ENCODE measurements around the gene CDK11B.

Gene CDK11B

DNA sequence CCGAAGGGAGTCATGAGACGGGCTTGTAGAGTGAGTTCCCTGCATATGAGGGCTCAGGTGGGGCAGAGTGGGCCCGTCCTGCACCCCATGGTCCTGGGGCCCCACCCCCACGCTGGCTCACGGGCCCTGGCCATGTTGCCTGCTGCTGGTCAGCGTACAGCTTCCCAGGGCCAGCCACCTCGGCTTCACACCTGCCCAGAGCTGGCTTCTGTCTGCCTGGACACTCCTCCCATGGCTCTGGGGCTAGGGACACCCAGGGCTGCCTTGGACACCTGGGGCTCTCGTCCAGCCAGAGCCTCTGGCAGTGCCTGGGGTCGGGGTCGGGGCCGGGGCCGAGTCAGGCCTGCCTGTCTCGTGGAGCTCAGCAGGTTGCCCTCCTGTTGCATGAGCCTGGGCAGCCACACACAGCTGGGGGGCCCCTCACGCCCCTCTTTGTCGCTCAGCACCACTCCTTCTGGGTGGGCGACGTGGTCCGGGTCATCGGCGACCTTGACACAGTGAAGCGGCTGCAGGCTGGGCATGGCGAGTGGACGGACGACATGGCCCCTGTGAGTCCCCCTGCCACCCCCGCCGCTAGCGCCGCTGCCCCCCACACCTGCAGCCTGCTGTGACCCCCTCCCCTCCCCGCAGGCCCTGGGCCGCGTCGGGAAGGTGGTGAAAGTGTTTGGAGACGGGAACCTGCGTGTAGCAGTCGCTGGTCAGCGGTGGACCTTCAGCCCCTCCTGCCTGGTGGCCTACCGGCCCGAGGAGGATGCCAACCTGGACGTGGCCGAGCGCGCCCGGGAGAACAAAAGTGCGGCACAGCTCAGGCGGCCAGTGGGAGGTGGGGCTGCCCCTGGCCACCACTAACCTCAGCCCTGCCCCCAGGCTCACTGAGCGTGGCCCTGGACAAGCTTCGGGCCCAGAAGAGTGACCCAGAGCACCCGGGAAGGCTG is 32.3 kb downstream of the CDK11B start:
- DNase-seq, result no peak

DNA sequence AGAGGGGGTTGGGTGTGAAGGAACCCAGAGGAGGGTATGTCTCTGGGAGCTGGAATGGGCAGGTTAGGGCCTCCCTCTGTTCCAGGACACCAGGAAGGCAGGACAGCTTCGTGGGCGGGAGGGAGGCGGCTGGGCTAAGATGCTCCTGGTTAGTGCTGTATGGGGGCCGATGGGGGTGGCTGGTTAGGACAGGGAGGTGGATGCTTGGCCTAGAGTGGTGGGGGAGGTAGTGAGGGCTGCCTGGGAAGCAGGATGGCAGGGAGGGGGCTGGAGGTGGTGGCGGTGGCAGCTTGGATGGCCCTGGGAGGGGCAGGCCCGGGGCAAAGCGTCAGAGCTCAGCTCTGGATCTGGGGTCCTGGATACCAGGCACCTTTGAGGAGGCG is 33.0 kb downstream of the CDK11B start:
- DNase-seq, result no peak

DNA sequence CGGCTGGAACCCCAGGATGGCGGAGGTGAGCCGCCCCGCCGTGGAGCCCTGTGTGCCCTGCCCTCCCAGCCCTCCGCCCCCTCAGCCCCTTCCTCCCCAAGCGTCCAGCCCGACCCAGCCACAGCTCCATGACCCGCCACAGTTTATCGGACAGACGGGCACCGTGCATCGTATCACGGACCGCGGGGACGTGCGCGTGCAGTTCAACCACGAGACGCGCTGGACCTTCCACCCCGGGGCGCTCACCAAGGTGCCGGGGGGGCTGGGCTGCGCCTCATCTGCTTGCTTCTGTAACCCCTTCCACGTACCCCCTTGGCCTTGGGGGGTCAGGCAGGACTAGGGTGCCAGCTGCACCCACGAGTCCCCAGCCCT is 33.4 kb downstream of the CDK11B start:
- no peak for DNase-seq

DNA sequence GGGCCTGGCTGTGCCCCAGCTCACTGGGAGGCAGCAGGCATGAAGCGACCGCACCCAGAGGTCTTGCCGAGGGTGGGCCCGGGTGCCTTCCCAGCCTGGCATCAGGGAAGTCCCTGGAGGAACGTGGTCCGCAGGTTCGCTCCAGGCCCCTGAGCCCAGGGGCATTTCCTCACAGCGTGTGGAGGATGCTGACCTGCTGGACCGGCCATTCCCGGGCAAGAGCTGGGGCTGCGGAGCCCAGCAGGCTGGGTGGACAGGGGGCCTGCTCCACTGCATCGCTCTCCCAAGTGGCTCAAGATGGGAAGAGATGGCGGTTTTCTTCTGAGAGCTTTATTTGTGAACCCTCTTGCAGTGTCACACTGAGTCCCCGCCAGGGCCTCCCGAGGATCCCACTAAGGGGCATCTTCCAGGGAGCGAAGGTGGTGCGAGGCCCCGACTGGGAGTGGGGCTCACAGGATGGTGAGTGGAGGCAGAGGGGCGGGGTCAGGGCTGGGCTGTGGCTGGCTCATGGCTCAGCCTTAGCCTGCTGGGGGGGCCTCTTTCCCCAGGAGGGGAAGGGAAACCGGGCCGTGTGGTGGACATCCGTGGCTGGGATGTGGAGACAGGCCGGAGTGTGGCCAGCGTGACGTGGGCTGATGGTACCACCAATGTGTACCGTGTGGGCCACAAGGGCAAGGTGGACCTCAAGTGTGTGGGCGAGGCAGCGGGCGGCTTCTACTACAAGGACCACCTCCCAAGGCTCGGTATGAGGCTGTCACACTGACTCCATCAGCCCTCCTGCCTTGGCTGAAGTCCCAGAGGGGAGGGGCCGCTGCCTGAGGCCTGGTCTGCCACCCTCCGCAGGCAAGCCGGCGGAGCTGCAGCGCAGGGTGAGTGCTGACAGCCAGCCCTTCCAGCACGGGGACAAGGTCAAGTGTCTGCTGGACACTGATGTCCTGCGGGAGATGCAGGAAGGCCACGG is 34.1 kb downstream of the CDK11B start:
- DNase-seq, result peak; percentile 51

DNA sequence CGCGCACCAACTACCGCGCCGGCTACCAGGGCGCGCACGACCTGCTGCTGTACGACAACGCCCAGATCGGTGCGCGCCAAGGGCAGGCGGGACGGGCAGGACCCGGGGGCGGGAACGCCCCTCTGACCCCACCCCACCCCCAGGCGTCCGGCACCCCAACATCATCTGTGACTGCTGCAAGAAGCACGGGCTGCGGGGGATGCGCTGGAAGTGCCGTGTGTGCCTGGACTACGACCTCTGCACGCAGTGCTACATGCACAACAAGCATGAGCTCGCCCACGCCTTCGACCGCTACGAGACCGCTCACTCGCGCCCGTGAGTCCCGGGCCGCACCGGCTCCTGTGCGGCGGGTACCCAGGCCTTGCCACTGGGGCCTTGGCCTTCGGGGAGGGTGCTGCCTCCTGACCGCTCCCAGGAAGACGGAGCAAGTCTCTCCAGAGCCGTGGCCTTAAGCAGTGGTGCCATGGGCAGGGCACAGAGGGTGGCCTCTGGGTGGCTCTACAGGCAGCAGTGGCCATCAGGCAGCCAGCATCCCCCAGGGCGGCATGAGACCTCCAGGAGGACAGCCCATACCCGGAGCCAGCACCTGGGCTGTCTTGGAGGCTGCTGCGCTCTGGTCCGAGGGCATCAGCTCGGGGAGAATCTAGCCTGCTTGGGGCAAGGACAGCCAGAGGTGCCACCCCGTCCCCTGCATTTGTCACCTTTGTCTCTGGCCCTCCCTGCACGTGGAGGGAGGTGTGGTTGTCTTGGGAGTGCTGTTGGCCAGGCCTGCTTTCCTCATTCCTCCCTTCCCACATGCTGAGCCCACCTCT is 35.0 kb downstream of the CDK11B start:
- DNase-seq, result no peak

DNA sequence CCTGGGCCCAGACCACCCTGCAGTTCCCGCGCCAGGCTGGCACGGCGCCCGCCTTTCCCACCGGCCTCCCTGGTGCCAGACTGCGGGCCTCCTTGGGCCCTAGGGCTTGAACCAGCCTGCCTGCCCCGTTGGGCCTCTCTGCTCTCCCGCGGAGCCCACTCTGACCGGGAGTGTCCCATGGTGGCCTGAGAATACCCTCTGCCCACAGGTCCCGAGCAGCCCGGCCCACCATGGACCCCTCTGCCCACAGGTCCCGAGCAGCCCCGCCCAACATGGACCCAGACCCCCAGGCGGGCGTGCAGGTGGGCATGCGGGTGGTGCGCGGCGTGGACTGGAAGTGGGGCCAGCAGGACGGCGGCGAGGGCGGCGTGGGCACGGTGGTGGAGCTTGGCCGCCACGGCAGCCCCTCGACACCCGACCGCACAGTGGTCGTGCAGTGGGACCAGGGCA is 35.6 kb downstream of the CDK11B start:
- DNase-seq, result no peak

DNA sequence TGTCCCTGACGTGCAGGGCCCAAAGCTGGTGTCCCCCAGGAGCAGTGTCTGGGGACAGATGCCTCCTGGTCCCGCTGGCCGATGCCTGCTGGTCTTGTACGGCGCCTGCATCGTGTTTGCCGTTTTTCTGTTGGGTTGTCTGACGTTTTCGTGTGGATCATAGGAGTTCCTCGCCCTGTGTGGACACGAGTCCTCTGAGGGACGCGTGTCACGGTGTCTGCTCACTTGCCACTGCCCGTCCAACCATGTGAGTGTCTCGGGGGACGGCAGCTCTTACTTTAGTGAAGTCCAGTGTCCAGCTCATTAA is 36.1 kb downstream of the CDK11B start:
- DNase-seq, result no peak

DNA sequence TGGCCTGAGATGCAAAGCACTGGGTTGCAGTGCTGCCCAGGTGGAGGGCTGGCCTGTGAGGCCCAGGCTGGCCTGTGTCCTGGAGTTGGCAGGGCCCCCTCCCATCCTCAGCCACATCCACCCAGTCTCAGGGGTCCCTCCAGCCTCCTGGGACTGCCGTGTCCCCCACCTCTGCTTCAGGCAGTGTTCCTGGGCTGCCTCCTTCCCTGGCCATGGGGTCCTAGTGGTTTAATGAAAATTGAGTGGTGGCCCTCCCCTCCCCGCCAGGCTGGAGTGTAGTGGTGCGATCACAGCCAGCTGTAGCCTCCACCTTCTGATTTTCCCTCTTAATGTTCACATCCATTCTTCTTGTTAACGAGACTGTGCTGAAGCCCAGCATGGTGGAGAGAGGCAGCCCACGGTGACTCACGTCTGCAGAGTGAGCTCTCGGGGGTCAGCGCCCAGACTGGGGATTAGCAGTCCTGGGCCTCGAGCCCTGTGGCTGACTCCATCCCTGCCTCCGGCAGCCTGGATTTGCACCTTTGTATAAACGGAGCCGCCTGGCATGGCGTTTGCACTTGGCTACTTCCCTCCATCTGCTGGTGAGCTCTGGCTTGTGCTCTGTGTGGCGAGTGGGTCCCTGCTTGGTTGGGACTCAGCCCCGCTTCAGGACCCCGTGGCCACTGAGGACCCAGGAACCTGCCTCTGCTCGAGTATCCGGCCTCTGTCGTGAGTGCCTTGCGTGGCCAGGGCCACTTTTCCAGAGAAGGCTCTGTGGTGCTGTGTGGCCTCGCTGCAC is 36.6 kb downstream of the CDK11B start:
- DNase-seq, result no peak

DNA sequence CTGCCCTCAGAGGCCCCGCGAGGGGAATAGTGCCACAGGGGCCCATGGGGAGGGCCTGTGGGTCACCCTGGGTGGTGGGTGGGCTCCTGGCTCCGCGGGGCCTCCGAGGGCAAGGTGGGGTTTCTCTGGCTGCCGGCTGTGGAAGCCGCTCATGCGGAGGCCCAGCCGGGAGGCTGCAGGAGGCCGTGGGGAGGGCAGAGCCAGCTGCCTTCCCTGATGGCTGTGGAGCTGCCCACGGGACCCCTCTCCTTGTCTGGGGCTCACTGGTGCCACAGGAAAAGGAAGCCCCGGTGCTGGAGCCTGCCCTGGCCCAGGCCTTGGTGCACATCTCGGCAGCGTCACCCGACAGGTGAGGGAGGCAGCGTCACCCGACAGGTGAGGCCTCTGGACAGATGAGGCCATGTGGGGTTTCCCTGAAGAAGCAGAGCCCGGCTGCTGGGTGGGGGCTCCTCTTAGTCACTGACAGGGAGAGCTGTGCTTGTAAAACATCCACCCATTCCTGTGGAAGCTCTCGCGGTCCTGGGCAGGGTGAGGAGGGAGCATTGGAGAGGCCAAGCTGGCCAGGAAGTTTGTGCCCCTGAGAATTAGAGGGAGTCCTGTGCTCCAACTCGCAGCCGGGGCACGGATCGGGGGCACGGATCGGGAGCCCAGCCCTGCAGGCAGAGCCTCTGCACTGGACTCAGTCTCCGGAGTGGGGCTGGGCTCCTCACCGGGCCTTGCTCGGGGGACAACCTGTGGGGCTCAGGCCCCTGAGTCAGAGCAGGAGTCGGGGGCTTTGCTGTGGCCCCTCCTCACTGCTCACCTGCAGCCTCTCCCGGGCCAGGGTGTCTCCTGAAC is 37.4 kb downstream of the CDK11B start:
- no peak for DNase-seq

DNA sequence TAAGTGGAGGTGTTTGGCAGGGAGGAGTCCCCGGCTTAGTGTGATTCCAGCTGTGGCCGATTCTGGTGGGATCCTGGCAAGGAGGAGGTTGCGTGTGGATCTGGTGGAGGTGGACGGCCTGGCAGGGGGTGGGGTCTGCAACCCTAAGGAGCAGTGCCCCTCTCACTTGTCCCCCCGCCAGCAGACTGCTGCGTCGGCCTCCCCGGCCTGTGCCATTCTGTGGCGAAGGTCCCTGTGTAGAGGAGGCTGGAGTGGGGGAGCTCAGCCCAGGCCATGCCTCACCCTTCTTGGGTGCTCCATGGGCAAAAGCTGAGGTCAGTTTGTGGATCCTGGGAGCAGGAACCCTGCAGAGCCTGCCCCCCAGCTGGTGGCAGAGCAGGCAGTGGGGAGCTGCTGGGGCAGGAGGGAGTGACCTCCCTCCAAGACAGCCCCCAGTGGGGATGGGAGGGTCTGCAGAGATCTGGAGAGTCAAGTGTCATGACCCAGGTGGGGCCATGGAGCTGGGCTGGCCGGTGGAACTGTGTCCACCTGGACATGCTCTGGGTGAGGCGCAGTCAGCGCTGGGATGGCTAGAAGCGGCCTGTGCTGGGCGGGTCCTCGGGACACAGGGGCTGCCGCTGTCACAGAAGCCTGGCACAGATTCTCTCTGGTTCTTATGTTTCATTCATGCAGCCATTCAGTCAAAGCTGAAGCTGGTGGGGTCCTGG is 38.2 kb downstream of the CDK11B start:
- no peak for DNase-seq

DNA sequence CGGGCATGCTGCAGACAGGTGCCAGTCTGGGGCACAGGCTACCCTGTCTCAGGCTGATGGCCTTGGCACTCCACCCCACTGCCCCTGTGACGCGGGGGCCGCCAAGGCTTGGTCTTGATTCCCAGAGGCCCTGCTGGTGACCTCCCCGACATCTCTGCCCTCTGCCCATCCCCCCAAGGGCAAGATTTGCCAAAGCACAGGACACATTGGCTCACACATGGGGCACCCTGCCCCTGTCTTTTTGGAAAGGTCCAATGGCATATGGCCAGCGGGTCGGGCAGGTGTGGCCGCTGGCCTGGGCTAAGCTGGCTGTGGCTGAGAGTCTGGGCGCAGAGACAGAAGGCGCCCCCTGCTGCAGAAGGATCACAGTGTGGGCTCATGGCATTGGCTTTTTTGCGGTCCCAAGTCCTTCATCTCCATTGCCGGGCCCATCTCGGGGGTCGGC is 38.9 kb downstream of the CDK11B start:
- DNase-seq, result peak; percentile 60

DNA sequence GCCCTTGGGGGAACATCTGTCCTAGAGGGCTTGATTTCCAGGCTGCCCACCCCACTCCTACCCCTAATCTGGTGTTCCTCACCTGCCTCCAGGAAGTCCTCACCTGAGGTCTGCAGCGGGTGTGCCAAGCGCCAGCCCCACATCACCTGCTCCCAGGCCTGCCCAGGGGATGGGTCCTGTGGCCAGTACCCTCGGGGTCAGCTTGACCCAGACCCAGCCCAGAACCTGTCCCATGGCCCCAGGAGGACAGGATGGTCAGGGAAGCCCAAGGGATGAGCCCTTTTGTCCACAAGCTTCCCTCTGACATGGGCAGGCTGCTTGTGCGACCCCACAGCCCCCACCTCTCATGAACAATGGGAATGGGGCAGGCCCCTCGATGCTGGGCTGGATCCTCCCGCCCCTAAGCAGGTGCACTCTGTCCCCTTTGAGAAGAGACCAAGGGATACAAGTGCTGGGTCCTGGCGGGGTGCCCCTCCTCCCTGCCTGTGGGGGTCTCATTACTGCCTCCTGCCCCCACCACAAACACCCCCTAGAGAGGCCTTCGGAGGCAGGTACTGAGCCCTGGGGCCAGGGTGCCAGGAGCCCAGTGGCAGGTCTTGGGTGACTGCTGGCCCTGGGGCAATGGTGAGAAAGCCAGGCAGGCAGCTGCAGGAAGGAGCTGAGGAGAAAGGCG is 40.3 kb downstream of the CDK11B start:
- DNase-seq, result no peak

DNA sequence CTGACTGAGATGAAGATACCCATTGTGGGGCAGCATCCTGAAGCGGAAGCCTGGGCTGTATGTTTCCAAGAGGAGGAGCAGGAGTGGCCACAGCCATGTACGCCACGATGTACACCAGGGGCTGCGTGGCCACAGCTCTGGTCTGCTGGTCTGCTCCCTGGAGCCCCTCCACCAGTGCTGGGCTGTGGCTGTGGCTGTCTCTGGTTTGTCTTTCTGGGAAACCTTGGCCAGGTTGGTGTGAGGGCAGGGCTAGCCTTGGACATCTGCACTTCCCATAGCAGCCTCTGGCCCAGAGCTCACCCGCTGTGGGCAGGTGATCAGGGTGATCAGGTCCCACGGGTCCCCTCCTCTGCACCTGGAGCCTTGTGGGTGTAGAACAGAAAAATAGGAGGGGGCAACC is 40.9 kb downstream of the CDK11B start:
- no peak for DNase-seq

DNA sequence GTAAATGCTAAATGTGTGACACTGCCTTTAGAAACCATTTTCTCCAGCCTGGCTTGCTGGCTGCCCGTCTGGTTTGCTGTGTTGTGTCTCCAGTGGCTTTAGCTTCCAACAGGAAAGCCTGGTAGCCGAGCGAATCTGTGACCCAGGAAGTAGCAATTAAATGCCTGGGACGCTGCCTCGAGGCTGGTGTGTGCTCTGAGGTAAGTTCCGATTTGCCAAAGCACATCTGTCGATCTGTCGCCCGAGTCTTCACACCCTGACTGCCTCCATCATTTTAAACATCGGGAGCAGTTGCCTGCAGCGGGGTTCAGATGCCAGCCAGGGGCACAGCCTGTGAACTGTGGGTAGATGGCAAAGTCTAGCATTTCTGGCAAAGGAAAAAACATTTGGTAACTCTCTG is 41.3 kb downstream of the CDK11B start:
- no peak for DNase-seq

DNA sequence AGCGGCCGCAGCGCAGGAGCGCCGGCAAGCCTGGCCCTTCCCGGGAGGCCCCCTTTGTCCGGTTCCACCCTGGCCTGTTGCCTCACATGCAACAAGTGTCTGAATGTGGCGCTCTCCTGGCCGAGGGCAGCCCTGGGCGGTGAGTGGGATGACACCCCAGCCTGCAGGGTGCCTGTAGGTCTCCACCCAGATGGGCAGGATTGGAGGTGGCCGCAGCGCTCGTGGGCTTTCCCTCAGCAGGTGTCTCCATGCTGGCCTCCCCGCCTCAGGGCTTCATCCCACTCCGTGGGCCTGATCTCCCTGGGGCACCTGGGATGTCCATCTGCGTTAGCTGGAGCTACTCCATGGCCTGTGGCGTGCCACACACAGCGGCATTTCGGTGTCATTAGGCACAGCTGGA is 42.0 kb downstream of the CDK11B start:
- DNase-seq, result no peak

DNA sequence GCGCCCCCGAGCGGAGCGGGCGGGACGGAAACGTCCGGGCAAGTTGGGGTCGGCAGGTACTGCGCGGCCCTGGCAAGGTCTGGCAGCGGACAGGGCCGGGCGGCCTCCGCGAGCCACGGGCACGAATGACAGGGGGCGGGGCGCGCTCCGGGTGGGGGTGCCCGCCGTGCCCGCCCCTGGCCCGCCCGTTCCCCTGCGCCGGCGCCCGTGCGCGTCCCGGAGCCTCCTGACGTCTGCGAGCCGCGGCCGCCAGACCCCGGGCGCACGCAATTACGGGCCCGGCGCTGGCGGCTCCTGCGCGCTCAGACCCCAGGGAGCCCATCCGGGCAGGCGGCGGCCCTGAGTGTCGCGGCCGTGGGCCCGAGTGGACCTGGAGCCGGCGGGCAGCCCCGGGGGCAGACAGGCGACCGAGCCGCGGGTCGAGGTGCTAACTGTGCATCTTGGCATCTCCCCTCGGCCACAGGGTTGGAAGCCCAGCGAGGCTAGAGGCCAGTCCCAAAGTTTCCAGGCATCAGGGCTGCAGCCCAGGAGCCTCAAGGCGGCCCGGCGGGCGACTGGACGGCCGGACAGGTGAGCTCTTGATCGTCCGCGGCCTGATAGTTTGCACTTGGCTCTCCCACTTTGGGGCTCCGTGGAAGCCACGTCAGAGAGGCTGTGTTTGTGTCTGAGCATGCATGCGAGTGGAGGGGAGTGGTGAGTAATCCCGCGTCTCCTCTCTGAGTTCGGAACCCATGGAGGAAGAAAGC is 42.6 kb downstream of the CDK11B start:
- DNase-seq, result peak; percentile 59

DNA sequence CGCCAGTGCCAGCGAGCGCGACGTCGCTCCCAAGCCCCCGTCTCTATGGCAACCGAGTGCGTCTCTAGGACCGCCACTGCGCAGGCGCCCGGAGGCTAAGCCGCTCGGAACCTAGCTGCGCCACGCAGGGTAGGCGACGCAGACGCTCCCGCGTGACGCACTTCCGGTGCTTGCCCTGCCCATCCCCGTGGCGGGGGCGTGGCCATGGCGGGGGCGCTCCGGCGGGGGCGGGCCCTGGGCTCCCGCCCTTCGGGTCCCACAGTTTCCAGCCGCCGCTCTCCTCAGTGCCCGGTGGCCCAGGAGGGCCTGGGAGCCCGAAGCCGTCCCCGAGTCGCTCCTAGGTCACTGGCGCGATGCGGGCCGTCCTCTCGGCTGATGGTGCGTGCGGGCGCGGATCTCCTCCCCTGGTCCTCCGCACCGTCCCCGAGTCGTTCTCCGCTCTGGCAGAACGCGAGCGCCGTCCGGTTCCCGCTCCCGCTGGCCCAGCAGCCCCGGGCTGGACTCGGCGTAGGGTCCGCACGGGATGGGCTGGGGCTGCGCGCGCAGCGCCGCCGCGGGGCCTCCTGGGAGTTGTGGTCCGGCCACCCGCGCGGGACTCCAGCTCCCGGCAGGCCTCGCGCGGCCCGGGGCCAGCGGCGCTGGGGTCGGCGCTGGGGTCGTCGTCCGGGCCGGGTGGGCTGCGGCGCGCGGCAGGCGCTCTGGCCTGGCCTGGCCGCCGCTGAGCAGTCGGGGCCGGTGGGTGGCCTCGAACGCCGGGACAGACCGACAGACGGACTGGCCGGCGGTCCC is 43.4 kb downstream of the CDK11B start, which contains the start of gene MIB2:
TSS of gene MIB2 (plus strand) at position 245 of the 789 bp plus-strand sequence. CDS start 7,953 bp downstream, outside the sequence.
- peak; percentile 100 for DNase-seq

DNA sequence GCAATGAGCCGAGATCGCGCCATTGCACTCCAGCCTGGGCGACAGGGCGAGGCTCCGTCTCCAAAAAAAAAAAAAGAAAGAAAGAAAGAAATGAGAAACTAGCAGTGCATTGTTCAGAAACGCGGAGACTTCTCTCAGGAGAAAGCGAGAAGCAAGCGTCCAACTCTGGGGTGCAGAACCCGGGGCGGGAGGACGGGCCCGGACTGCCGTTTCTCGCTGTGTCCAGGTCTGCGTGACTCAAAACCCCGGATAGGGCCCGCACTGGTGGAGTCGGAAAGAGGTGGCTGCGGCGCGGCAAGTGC is 43.9 kb downstream of the CDK11B start:
- DNase-seq, result no peak

All from hematopoietic multipotent progenitor cell treated with erythropoietin and hydrocortisone succinate and interleukin-3 and kit ligand, for 6 days (in vitro differentiated cells).